ENCODE data around the gene ALOXE3.

The ALOXE3 gene

GRCh38 chr17:8164815-8165131 lies 46.5 kb upstream of the ALOXE3 start (continued):
- TF ChIP-seq ESRRG (CRISPR knock-in tag; IDR thresholded peaks at IDR 0.05), result no peak
- TF ChIP-seq SNAI2 (CRISPR knock-in tag; IDR thresholded peaks at IDR 0.05), result no peak
- TF ChIP-seq ZNF8 (CRISPR knock-in tag; IDR thresholded peaks at IDR 0.05), result no peak
- TF ChIP-seq ZFP3 (CRISPR knock-in tag; IDR thresholded peaks at IDR 0.05), result no peak

GRCh38 chr17:8163978-8164814 lies 45.9 kb upstream of the ALOXE3 start:
- ATAC-seq, result peak; percentile 14
- TF ChIP-seq, protein P1, sequence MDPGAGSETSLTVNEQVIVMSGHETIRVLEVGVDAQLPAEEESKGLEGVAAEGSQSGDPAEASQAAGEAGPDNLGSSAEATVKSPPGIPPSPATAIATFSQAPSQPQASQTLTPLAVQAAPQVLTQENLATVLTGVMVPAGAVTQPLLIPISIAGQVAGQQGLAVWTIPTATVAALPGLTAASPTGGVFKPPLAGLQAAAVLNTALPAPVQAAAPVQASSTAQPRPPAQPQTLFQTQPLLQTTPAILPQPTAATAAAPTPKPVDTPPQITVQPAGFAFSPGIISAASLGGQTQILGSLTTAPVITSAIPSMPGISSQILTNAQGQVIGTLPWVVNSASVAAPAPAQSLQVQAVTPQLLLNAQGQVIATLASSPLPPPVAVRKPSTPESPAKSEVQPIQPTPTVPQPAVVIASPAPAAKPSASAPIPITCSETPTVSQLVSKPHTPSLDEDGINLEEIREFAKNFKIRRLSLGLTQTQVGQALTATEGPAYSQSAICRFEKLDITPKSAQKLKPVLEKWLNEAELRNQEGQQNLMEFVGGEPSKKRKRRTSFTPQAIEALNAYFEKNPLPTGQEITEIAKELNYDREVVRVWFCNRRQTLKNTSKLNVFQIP (CRISPR knock-in tag; IDR thresholded peaks at IDR 0.05; ENCODE audit: borderline replicate concordance, low read depth), result no peak
- TF ChIP-seq PPARA (CRISPR knock-in tag; IDR thresholded peaks at IDR 0.05; ENCODE audit: borderline replicate concordance) (no peak), RARB (CRISPR knock-in tag; IDR thresholded peaks at IDR 0.05) (no peak), ZNF8 (CRISPR knock-in tag; IDR thresholded peaks at IDR 0.05) (no peak), ZC3H10 (CRISPR knock-in tag; IDR thresholded peaks at IDR 0.05) (no peak), CSRNP3 (CRISPR knock-in tag; IDR thresholded peaks at IDR 0.05) (no peak), ZFP30 (CRISPR knock-in tag; IDR thresholded peaks at IDR 0.05) (no peak), ESRRG (CRISPR knock-in tag; IDR thresholded peaks at IDR 0.05) (no peak), SNAI2 (CRISPR knock-in tag; IDR thresholded peaks at IDR 0.05) (no peak), ZNF565 (CRISPR knock-in tag; conservative IDR thresholded peaks at IDR 0.05; ENCODE audit: low read depth) (no peak), CSDC2 (CRISPR knock-in tag; IDR thresholded peaks at IDR 0.05) (no peak), TSHZ2 (CRISPR knock-in tag; IDR thresholded peaks at IDR 0.05) (no peak), ARNTL (CRISPR knock-in tag; IDR thresholded peaks at IDR 0.05; ENCODE audit: borderline replicate concordance, low read depth) (no peak), TCF4 (CRISPR knock-in tag; IDR thresholded peaks at IDR 0.05; ENCODE audit: borderline replicate concordance) (no peak), ISL1 (CRISPR knock-in tag; IDR thresholded peaks at IDR 0.05) (no peak), GLIS3 (CRISPR knock-in tag; IDR thresholded peaks at IDR 0.05) (no peak)
- TF ChIP-seq, protein P2, sequence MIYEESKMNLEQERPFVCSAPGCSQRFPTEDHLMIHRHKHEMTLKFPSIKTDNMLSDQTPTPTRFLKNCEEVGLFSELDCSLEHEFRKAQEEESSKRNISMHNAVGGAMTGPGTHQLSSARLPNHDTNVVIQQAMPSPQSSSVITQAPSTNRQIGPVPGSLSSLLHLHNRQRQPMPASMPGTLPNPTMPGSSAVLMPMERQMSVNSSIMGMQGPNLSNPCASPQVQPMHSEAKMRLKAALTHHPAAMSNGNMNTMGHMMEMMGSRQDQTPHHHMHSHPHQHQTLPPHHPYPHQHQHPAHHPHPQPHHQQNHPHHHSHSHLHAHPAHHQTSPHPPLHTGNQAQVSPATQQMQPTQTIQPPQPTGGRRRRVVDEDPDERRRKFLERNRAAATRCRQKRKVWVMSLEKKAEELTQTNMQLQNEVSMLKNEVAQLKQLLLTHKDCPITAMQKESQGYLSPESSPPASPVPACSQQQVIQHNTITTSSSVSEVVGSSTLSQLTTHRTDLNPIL (CRISPR knock-in tag; IDR thresholded peaks at IDR 0.05; ENCODE audit: low read depth), result no peak

DNA sequence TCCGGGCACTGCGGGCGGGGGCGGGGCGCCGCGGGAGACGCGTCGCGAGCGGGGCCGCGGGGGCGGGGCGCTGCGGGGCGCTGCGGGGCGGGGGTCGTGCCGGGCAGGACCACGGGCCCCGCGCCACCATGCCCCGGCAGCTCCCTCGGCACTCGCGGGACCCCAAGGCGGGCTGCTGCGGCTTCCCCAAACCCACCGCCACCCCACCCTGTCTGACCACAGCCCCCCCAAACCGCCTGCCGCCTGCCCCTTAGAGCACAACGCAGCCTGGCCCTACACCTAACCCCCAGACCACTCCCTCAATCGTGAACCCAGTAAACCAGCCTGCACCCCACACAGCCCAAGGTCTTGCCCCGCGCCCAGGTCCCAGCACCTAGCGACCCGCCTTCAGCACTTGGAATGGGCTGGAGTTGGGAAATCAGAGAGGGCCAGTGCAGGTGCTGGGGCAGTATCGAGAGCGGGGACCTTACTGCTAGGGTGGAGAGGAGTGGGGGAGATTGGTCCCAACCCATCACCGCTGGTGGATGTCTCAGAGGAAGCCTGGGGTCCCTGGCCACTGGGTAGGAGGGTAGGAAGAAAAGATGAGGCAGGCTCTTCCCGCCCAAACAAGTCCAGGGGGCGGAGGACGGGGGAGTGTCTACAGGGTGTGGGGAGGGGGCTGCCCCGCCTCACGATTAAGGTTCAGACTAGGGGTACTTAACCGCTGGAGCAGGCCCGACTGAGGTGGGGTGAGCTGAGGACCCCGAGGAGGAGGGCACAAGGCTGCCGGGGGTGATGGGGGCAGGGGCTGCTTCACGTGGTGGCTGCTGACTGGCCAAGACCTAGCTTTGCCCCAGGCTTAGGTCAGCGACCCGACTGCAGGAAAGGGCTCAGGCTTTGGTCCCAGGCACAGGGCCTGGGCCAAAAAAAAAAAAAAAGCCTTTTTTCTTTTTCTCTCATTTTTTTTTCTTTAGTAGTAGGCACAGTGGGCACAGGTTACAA lies 45.0 kb upstream of the ALOXE3 start:
- TF ChIP-seq ESRRG (CRISPR knock-in tag; IDR thresholded peaks at IDR 0.05) (no peak), TSHZ2 (CRISPR knock-in tag; IDR thresholded peaks at IDR 0.05) (no peak), RARB (CRISPR knock-in tag; IDR thresholded peaks at IDR 0.05) (no peak), ZFP30 (CRISPR knock-in tag; IDR thresholded peaks at IDR 0.05) (no peak)
- ATAC-seq, result peak; percentile 16

Data from SK-N-SH treated with all-trans-retinoic acid at 6 μM for 48 hours (cell line).